IMR-90 (cell line): ENCODE measurements around the gene OXNAD1. TPM values are rescaled to one million over a fixed set of nuclear protein-coding genes. Genes with fewer than 3 reads are reported as not detected.

ENCODE experiments used
- ATAC-seq: fragments of 200-7000 bp; cut with Tn5 transposase; 2 replicates; pipeline ENCODE4 v1.9.1; 2020; ENCODE audit warnings: low read depth, mild to moderate bottlenecking, moderate library complexity
- BruUV-seq: library from RNA; stranded (reverse); fragments of 400-500 nt; replicated peaks from 2 replicates; lab custom pipeline; 2021; lab: Mats Ljungman, UMichigan
- CTCF ChIA-PET: fragments of 300-600 bp; formaldehyde crosslinking; extraction: SDS; loops from one replicate; lab custom pipeline; 2021; ENCODE audit warnings: antibody characterized with exemption; lab: Yijun Ruan, JAX
- POLR2A ChIA-PET: fragments of 300-600 bp; sonication (Branson Sonifier 250); formaldehyde crosslinking; loops from one replicate; lab custom pipeline; 2022; ENCODE audit warnings: antibody characterized with exemption; ENCODE audit not compliant: unreplicated experiment; lab: Charles Lee
- DNase-seq: peaks from one replicate; pipeline ENCODE4 v3.0.0; 2013
- H2AFZ ChIP-seq: replicated peaks from 2 replicates; pipeline ENCODE3; 2013; ENCODE audit warnings: low read length, mild to moderate bottlenecking; ENCODE audit not compliant: poor library complexity
- H2AK5ac ChIP-seq: 2 replicates; pipeline ENCODE4 v1.6.1; 2013; ENCODE audit warnings: low read depth, low read length, inconsistent platforms
- H2AK9ac ChIP-seq: replicated peaks from 2 replicates; pipeline ENCODE3; 2013; ENCODE audit warnings: mild to moderate bottlenecking, low read depth, low read length, moderate library complexity; ENCODE audit not compliant: poor library complexity
- H2BK120ac ChIP-seq: 2 replicates; pipeline ENCODE4 v1.6.1; 2013; ENCODE audit warnings: low read depth, low read length, inconsistent platforms
- H2BK15ac ChIP-seq: 3 replicates; pipeline ENCODE4 v1.6.1; 2013; ENCODE audit warnings: low read depth, low read length, inconsistent platforms
- H2BK20ac ChIP-seq: 2 replicates; pipeline ENCODE4 v1.6.1; 2013; ENCODE audit warnings: low read depth, mild to moderate bottlenecking, inconsistent platforms, low read length, moderate library complexity
- H2BK5ac ChIP-seq: 2 replicates; pipeline ENCODE4 v1.6.1; 2013; ENCODE audit warnings: mild to moderate bottlenecking, low read depth, low read length, inconsistent platforms; ENCODE audit not compliant: poor library complexity, severe bottlenecking
- H3K14ac ChIP-seq: replicated peaks from 2 replicates; pipeline ENCODE4 v1.6.1; 2013; ENCODE audit warnings: low read depth, low read length, inconsistent platforms
- H3K18ac ChIP-seq: 2 replicates; pipeline ENCODE4 v1.6.1; 2013; ENCODE audit warnings: low read depth, low read length, control low read depth
- H3K23ac ChIP-seq: 2 replicates; pipeline ENCODE4 v1.6.1; 2013; ENCODE audit warnings: low read depth, low read length, inconsistent platforms
- H3K27ac ChIP-seq: 2 replicates; pipeline ENCODE4 v1.5.1; 2013; ENCODE audit warnings: mild to moderate bottlenecking, control low read depth, low read length; ENCODE audit not compliant: insufficient read depth
- H3K27me3 ChIP-seq: 2 replicates; pipeline ENCODE4 v1.6.1; 2013; ENCODE audit warnings: low read length; ENCODE audit not compliant: control insufficient read depth, insufficient read depth
- H3K36me3 ChIP-seq: 2 replicates; pipeline ENCODE4 v1.6.1; 2013; ENCODE audit warnings: low read length, mixed read lengths; ENCODE audit not compliant: control insufficient read depth, insufficient read depth
- H3K4ac ChIP-seq: 2 replicates; pipeline ENCODE4 v1.6.1; 2013; ENCODE audit warnings: low read depth, low read length, inconsistent platforms
- H3K4me1 ChIP-seq: 2 replicates; pipeline ENCODE4 v1.6.1; 2013; ENCODE audit warnings: low read length, mixed read lengths; ENCODE audit not compliant: control insufficient read depth, insufficient read depth
- H3K4me2 ChIP-seq: 2 replicates; pipeline ENCODE4 v1.6.1; 2013; ENCODE audit warnings: low read depth, mild to moderate bottlenecking, control low read depth, low read length, moderate library complexity
- H3K4me3 ChIP-seq: 2 replicates; pipeline ENCODE4 v1.5.1; 2013; ENCODE audit warnings: low read depth, mild to moderate bottlenecking, control low read depth, low read length, moderate library complexity; ENCODE audit not compliant: insufficient read depth
- H3K56ac ChIP-seq: 2 replicates; pipeline ENCODE4 v1.6.1; 2013; ENCODE audit warnings: low read length, inconsistent platforms; ENCODE audit not compliant: insufficient read depth; ENCODE audit errors: extremely low read depth
- H3K79me1 ChIP-seq, 2 experiments: 2 replicates each; pipeline ENCODE4 v1.6.1; 2013; ENCODE audit warnings: low read length in 2 of 2, inconsistent platforms in 1 of 2, low read depth in 1 of 2
- H3K9ac ChIP-seq: 2 replicates; pipeline ENCODE4 v1.6.1; 2013; ENCODE audit warnings: low read depth, low read length, control low read depth
- H3K9me1 ChIP-seq: 2 replicates; pipeline ENCODE4 v1.6.1; 2013; ENCODE audit warnings: low read length, inconsistent platforms; ENCODE audit not compliant: insufficient read depth
- H3K9me3 ChIP-seq: 2 replicates; pipeline ENCODE4 v1.6.1; 2013; ENCODE audit warnings: low read length; ENCODE audit not compliant: control insufficient read depth, insufficient read depth
- H4K20me1 ChIP-seq: 2 replicates; pipeline ENCODE4 v1.6.1; 2013; ENCODE audit warnings: low read length, inconsistent platforms; ENCODE audit not compliant: insufficient read depth
- H4K5ac ChIP-seq: 2 replicates; pipeline ENCODE4 v1.6.1; 2013; ENCODE audit warnings: mild to moderate bottlenecking, low read depth, low read length, control low read depth
- H4K8ac ChIP-seq, 2 experiments: 2 replicates each; pipeline ENCODE4 v1.6.1; 2013; ENCODE audit warnings: low read depth in 2 of 2, low read length in 2 of 2, control low read depth in 1 of 2, inconsistent platforms in 1 of 2
- H4K91ac ChIP-seq: 2 replicates; pipeline ENCODE4 v1.6.1; 2013; ENCODE audit warnings: low read depth, low read length, inconsistent platforms; ENCODE audit not compliant: insufficient read depth
- BHLHE40 ChIP-seq: fragments of 150-350 bp; IDR thresholded peaks from 2 replicates; pipeline ENCODE4 v1.6.1; 2016; ENCODE audit warnings: mild to moderate bottlenecking, low read depth, low read length
- CHD1 ChIP-seq: IDR thresholded peaks from 2 replicates; pipeline ENCODE4 v1.6.1; 2012; ENCODE audit warnings: low read depth, low read length, improper control_type of control experiment
- CTCF ChIP-seq: conservative IDR thresholded peaks from 2 replicates; pipeline ENCODE4 v1.5.1; 2012; ENCODE audit warnings: mild to moderate bottlenecking, low read depth, low read length, improper control_type of control experiment
- ELK1 ChIP-seq: fragments of 150-350 bp; IDR thresholded peaks from 2 replicates; pipeline ENCODE4 v1.6.1; 2016; ENCODE audit warnings: low read depth, mild to moderate bottlenecking, low read length, moderate library complexity, borderline replicate concordance
- MXI1 ChIP-seq: IDR thresholded peaks from 2 replicates; pipeline ENCODE4 v1.6.1; 2012; ENCODE audit warnings: low read depth, mild to moderate bottlenecking, low read length, moderate library complexity, borderline replicate concordance
- NFE2L2 ChIP-seq: fragments of 150-350 bp; IDR thresholded peaks from 2 replicates; pipeline ENCODE4 v1.6.1; 2016; ENCODE audit warnings: low read depth, mild to moderate bottlenecking, low read length
- POLR2A ChIP-seq: IDR thresholded peaks from 2 replicates; pipeline ENCODE4 v1.6.1; 2012; ENCODE audit warnings: mild to moderate bottlenecking, low read depth, low read length
- RAD21 ChIP-seq: IDR thresholded peaks from 2 replicates; pipeline ENCODE4 v1.6.1; 2012; ENCODE audit warnings: low read length, improper control_type of control experiment
- RCOR1 ChIP-seq: IDR thresholded peaks from 2 replicates; pipeline ENCODE4 v1.6.1; 2012; ENCODE audit warnings: mild to moderate bottlenecking, low read length, improper control_type of control experiment; ENCODE audit not compliant: insufficient replicate concordance
- RFX5 ChIP-seq: IDR thresholded peaks from 2 replicates; pipeline ENCODE4 v1.8.0; 2012; ENCODE audit warnings: low read depth, mild to moderate bottlenecking, low read length, moderate library complexity
- WGBS, 2 experiments: methylation state at CpG; one replicate each; pipeline versions ENCODE4 v1.1.5 to v1.1.7; 2013; ENCODE audit warnings: missing lambda C conversion rate in 2 of 2; ENCODE audit not compliant: insufficient read length in 1 of 2; ENCODE audit errors: extremely low coverage in 2 of 2; 5-methylcytosine and 5-hydroxymethylcytosine counted together
- dilution Hi-C: fragments of 300-500 bp; cut with HindIII; formaldehyde crosslinking; loops from one replicate; pipeline ENCODE4 v1.14.3; 2018; ENCODE audit warnings: low sequenced_read_pairs; ENCODE audit not compliant: unreplicated experiment
- in situ Hi-C: fragments of 300-500 bp; cut with MboI; formaldehyde crosslinking; loops from 3 replicates; pipeline ENCODE4 v1.14.3; 2019; ENCODE audit warnings: low sequenced_read_pairs, inconsistent platforms, mixed read lengths
- intact Hi-C: fragments of 100-400 bp; cut with micrococcal nuclease; formaldehyde crosslinking; loops from 2 replicates; pipeline ENCODE4 v1.10.0; 2022
- polyA plus RNA-seq, 3 experiments: library from polyadenylated mRNA; depleted of rRNA; stranded (reverse); fragments of >200 nt; gene quantifications; 2 replicates each; pipeline ENCODE4 v1.2.3, GENCODE V29; 2012; ENCODE audit warnings: low replicate concordance in 1 of 3
- total RNA-seq: library from RNA; depleted of rRNA; stranded (reverse); fragments of >200 nt; gene quantifications from 2 replicates; pipeline ENCODE4 v1.2.3, GENCODE V29; 2012

The OXNAD1 gene
- total and polyA plus RNA-seq, 2 of the 4 experiments (the other 2 are of a cell fraction) = 6.2 to 11.3 TPM

- ChIA-PET CTCF (no interaction called here), POLR2A (no interaction called here)
- no peak for DNase-seq
- Histone ChIP-seq H3K27ac (no peak overlapping the region), H2BK15ac (no peak overlapping the region), H3K4me3 (no peak overlapping the region), H3K56ac (no peak overlapping the region), H4K91ac (no peak overlapping the region), H2AK9ac (no peak overlapping the region), H3K18ac (no peak overlapping the region), H2BK120ac (no peak overlapping the region), H3K14ac (no peak overlapping the region), H3K36me3 (peaks cover 5% of the 10 kb centered on the region; the same call in 1 of the 2 replicates), H3K4me1 (0 out of 2 replicates have a peak, but pooled peaks cover 2% of the 10 kb centered on the region), H3K9ac (no peak overlapping the region), H3K27me3 (no peaks in the 10 kb centered on the region), H4K20me1 (no peaks in the 10 kb centered on the region), H3K4me2 (no peak overlapping the region), H3K4ac (no peak overlapping the region), H2BK20ac (no peak overlapping the region), H3K9me3 (no peaks in the 10 kb centered on the region), H2AK5ac (no peak overlapping the region), H3K79me1 (no peaks in the 10 kb centered on the region), H4K8ac (no peak overlapping the region), H4K5ac (no peak overlapping the region), H2AFZ (no peak overlapping the region), H2BK5ac (no peak overlapping the region), H3K23ac (no peak overlapping the region), H3K9me1 (peaks cover 6% of the 10 kb centered on the region)
- in situ Hi-C loops (no loop called here), dilution Hi-C loops (no loop called here), intact Hi-C loops (no loop called here)
- WGBS, 2 experiments = no CpG with 5 or more reads among the region's 6 CpGs
- no peak for ATAC-seq
- no peak for TF ChIP-seq CHD1
- no peak for TF ChIP-seq RFX5
- TF ChIP-seq BHLHE40 = no peak
- TF ChIP-seq RCOR1 = no peak
- TF ChIP-seq RAD21 = no peak
- no peak for TF ChIP-seq NFE2L2
- no peak for TF ChIP-seq ELK1
- no peak for TF ChIP-seq CTCF
- TF ChIP-seq POLR2A = no peak
- TF ChIP-seq MXI1 = no peak
- no TSS peak for BruUV-seq
These were observed 36.5 kb downstream of the OXNAD1 start for GRCh38 chr3:16301507-16301906.
